OCI-LY3 (cell line): ENCODE results near the gene OR2H1.

Experiments used
- H2AFZ ChIP-seq: fragments of 200-600, 300-600 bp; shearing (Covaris generic); 2 replicates; pipeline ENCODE4 v1.6.0; 2014; ENCODE audit warnings: antibody characterized with exemption, low read depth, low read length
- H3K27ac ChIP-seq: fragments of 200-600, 300-600 bp; sonication (generic); 2 replicates; pipeline ENCODE4 v1.5.1; 2014; ENCODE audit warnings: mild to moderate bottlenecking, low read length, moderate library complexity, mixed read lengths
- H3K27me3 ChIP-seq: fragments of 200-600, 300-600 bp; sonication (generic); 2 replicates; pipeline ENCODE4 v1.6.1; 2014; ENCODE audit warnings: low read depth, low read length, mixed read lengths
- H3K36me3 ChIP-seq: fragments of 200-600, 300-600 bp; sonication (generic); replicated peaks from 2 replicates; pipeline ENCODE3; 2014; ENCODE audit warnings: low read depth, low read length, mixed read lengths
- H3K4me1 ChIP-seq: fragments of 300-600, 200-600 bp; sonication (generic); 2 replicates; pipeline ENCODE4 v1.6.1; 2014; ENCODE audit warnings: low read length, mixed read lengths
- H3K4me2 ChIP-seq: fragments of 200-600, 300-600 bp; sonication (generic); 2 replicates; pipeline ENCODE4 v1.6.1; 2014; ENCODE audit warnings: low read length, mixed read lengths
- H3K4me3 ChIP-seq: fragments of 300-600, 200-600 bp; sonication (generic); 2 replicates; pipeline ENCODE4 v1.5.1; 2014; ENCODE audit warnings: antibody characterized with exemption, mild to moderate bottlenecking, low read length, moderate library complexity
- H3K79me2 ChIP-seq: fragments of 300-600, 200-600 bp; shearing (Covaris generic); 2 replicates; pipeline ENCODE4 v1.6.1; 2014; ENCODE audit warnings: mild to moderate bottlenecking, low read length, mixed read lengths
- H3K9ac ChIP-seq: fragments of 300-600, 200-600 bp; shearing (Covaris generic); 2 replicates; pipeline ENCODE4 v1.6.0; 2014; ENCODE audit warnings: mild to moderate bottlenecking, low read length, moderate library complexity
- H3K9me3 ChIP-seq: fragments of 200-600, 300-600 bp; shearing (Covaris generic); 2 replicates; pipeline ENCODE4 v1.6.1; 2014; ENCODE audit warnings: low read length, mixed read lengths; ENCODE audit not compliant: insufficient read depth
- H4K20me1 ChIP-seq: fragments of 200-600, 300-600 bp; sonication (generic); 2 replicates; pipeline ENCODE4 v1.6.1; 2016; ENCODE audit warnings: low read length, mixed read lengths; ENCODE audit not compliant: insufficient read depth
- EZH2phosphoT487 ChIP-seq: fragments of 200-600 bp; shearing (Covaris generic); IDR thresholded peaks from 2 replicates; pipeline ENCODE4 v1.6.1; 2018; ENCODE audit warnings: antibody characterized with exemption, mixed run types, low read depth
- TF ChIP-seq, protein P1 (sequence below): fragments of 200-600, 300-600 bp; sonication (generic); IDR thresholded peaks from 2 replicates; pipeline ENCODE4 v1.5.1; 2014; ENCODE audit warnings: antibody characterized with exemption, low read length, low read depth

The OR2H1 gene

GRCh38 chr6:29466241-29466640, 9.3 kb downstream of the OR2H1 start:
- Histone ChIP-seq H3K79me2 (no peaks in the 10 kb centered on the region), H3K4me3 (no peak overlapping the region), H3K9ac (no peak overlapping the region), H4K20me1 (no peaks in the 10 kb centered on the region), H3K4me2 (no peak overlapping the region), H3K4me1 (peaks cover 7% of the 10 kb centered on the region; the same call in 1 of the 2 replicates), H3K27me3 (no peaks in the 10 kb centered on the region), H3K27ac (no peak overlapping the region), H2AFZ (no peak overlapping the region), H3K9me3 (no peaks in the 10 kb centered on the region), H3K36me3 (no peaks in the 10 kb centered on the region)
- TF ChIP-seq, protein P1, sequence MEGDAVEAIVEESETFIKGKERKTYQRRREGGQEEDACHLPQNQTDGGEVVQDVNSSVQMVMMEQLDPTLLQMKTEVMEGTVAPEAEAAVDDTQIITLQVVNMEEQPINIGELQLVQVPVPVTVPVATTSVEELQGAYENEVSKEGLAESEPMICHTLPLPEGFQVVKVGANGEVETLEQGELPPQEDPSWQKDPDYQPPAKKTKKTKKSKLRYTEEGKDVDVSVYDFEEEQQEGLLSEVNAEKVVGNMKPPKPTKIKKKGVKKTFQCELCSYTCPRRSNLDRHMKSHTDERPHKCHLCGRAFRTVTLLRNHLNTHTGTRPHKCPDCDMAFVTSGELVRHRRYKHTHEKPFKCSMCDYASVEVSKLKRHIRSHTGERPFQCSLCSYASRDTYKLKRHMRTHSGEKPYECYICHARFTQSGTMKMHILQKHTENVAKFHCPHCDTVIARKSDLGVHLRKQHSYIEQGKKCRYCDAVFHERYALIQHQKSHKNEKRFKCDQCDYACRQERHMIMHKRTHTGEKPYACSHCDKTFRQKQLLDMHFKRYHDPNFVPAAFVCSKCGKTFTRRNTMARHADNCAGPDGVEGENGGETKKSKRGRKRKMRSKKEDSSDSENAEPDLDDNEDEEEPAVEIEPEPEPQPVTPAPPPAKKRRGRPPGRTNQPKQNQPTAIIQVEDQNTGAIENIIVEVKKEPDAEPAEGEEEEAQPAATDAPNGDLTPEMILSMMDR, result no peak
- no peak for TF ChIP-seq EZH2phosphoT487

DNA sequence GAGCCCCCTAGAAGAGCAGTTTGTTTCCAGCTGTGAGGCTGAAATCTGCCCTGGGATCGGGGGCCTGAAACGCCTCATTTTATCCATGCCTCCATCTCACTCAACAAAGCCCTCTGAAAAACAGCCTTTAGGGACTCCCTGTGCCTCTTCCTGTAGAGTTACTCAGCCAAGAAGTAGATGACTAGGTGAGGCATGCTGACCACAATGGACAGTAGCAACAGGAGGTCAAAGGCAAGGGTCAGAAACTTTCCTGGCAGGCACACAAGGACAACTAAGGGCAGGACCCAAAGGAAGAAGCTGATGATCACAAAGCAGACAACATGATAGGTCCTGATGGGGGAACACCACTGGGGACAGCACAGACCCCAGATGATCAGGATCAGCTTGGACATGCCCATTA, 18.0 kb downstream of the OR2H1 start:
- TF ChIP-seq, protein P1, result no peak
- TF ChIP-seq EZH2phosphoT487, result no peak

DNA sequence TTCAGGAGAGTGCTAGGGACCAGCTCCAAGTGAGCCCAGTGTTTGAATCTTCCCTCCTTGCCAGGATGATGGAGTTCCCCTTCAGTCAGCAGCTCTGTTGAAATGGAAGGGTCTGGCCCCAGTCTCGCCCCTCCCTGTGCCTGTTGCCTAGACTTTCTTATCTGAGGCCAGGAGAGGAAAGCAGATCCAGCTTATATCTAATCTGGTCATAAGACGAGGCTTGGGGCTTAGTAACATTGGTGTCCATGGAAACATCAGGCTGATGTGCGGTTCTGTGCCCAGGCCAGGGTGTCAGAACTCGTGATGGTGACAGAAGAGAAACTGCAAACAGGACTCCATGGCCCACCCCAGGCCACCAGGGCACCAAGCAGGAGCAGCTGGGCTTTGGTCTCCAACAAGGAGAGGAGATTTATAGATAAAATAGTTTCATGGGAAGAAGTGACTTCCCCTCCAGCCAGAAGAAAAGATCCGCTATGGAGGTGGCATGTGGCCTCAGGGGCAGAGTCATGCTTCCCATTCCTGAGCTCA, 21.0 kb downstream of the OR2H1 start:
- Histone ChIP-seq H3K9ac (no peak overlapping the region), H3K9me3 (no peaks in the 10 kb centered on the region), H3K79me2 (no peaks in the 10 kb centered on the region), H3K27me3 (no peaks in the 10 kb centered on the region), H3K4me3 (no peak overlapping the region), H3K4me1 (no peaks in the 10 kb centered on the region), H4K20me1 (no peaks in the 10 kb centered on the region), H3K4me2 (no peak overlapping the region), H3K36me3 (no peaks in the 10 kb centered on the region), H2AFZ (no peak overlapping the region), H3K27ac (no peak overlapping the region)
- TF ChIP-seq, protein P1, result no peak

More for the DNA sequence above, 18.0 kb downstream of the OR2H1 start:
- no peak overlapping the region for H3K4me3 ChIP-seq
- no peak overlapping the region for H3K9ac ChIP-seq
- H3K27ac ChIP-seq, result no peak overlapping the region
- H3K36me3 ChIP-seq, result no peaks in the 10 kb centered on the region
- no peaks in the 10 kb centered on the region for H3K4me1 ChIP-seq
- no peaks in the 10 kb centered on the region for H3K79me2 ChIP-seq
- H2AFZ ChIP-seq, result no peak overlapping the region
- H3K9me3 ChIP-seq, result no peaks in the 10 kb centered on the region
- H3K27me3 ChIP-seq, result no peaks in the 10 kb centered on the region
- H3K4me2 ChIP-seq, result no peak overlapping the region
- no peaks in the 10 kb centered on the region for H4K20me1 ChIP-seq

- H3K27ac ChIP-seq, result no peak overlapping the region
- H3K4me1 ChIP-seq, result no peaks in the 10 kb centered on the region
- H3K9ac ChIP-seq, result no peak overlapping the region
- H3K9me3 ChIP-seq, result no peaks in the 10 kb centered on the region
- no peaks in the 10 kb centered on the region for H3K36me3 ChIP-seq
- H2AFZ ChIP-seq, result no peak overlapping the region
- no peaks in the 10 kb centered on the region for H3K27me3 ChIP-seq
- H3K4me3 ChIP-seq, result no peak overlapping the region
- H3K4me2 ChIP-seq, result no peak overlapping the region
- TF ChIP-seq, protein P1, result no peak
- no peak for TF ChIP-seq EZH2phosphoT487
- H3K79me2 ChIP-seq, result no peaks in the 10 kb centered on the region
- no peaks in the 10 kb centered on the region for H4K20me1 ChIP-seq
Observed at GRCh38 chr6:29478740-29479139, 21.8 kb downstream of the OR2H1 start.
